GM19043 (cell line): Measurements from ENCODE around the gene SPAG4.
A peak's percentile ranks its signal among the peaks of the same experiment; 100 is the strongest.

Experiments used
- ATAC-seq: cut with Tn5 transposase; IDR thresholded peaks from one replicate; pipeline ENCODE4 v1.9.1; 2021; ENCODE audit warnings: low read depth; ENCODE audit not compliant: unreplicated experiment

SPAG4 gene

DNA sequence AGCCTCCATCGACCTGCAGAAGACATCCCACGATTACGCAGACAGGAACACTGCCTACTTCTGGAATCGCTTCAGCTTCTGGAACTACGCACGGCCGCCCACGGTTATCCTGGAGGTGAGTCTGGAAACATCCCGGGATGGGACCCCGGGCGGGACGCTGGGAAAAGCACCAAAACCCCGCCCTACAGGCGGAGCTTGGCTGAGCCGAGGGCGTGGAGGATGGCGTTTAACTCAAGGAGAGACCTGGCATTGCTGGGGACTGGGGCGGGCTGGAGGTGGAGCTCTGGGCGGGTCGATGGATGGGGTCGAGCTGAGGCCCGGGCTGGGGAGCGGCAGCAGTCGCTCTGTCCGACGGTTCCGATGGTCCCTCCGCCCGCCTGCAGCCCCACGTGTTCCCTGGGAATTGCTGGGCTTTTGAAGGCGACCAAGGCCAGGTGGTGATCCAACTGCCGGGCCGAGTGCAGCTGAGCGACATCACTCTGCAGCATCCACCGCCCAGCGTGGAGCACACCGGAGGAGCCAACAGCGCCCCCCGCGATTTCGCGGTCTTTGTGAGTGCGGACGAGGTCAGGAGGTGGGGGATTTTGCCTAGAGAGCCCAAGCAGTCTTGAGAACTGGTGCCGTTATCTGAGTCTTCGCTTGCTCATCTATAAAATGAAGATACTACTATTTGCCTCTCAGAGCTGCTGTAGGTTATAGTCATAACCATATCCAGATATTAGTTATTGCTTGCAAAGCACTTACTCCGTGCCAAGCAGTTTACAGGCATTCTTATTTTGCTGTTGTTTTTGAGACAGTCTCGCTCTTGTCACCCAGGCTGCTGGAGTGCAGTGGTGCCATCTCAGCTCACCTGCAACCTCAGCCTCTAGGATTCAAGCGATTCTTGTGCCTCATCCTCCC, 3.8 kb downstream of the SPAG4 start:
- peak; percentile 30 for ATAC-seq

DNA sequence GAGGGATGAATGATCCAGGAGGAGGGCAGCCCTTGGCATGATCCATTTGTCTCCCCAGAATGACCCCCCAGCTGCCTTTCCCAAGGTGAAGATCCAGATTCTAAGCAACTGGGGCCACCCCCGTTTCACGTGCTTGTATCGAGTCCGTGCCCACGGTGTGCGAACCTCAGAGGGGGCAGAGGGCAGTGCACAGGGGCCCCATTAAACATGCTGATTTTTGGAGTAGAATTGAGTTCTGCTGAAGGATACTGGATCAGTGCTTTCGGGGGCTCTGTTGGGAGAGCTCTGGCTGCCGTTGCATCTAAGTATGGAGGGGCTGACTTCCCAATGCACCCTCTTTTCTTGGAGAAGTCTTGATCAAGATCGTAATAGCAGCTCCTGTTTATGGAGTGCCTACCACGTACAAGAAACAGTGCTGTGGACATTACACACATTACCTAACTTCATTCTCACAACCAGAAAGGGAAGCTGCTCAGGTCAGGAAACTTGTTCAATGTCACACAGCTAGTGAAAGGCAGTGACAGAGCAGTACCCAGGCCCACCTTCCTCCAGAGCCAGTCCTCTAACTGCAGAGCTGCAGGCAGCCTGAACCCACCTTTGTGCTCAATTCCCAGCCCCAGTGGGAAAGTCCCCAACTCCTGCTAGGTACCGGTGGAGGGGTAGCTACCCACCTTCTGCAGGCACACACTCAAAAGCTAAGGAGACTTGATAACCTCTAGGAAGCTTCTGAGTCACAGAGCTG, 5.4 kb downstream of the SPAG4 start:
- no peak for ATAC-seq

DNA sequence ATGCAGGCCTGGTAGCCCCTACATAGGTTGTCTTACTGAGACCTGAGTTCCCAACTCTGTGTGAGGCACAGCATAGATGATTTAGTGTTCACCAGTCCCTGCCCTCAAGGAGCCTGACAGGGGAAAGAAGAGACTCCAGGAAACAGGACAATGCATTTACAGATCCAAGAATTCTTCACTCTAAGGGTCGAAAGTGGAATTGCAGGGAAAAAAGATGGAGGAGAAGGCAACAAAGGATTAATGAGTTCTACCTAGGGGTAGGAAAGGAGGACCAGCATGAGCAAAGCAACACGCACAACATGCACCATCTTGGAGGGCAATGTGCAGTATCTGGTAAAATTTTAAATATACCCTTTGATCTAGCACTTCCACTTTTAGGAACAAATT, 5.9 kb downstream of the SPAG4 start:
- ATAC-seq, result no peak

DNA sequence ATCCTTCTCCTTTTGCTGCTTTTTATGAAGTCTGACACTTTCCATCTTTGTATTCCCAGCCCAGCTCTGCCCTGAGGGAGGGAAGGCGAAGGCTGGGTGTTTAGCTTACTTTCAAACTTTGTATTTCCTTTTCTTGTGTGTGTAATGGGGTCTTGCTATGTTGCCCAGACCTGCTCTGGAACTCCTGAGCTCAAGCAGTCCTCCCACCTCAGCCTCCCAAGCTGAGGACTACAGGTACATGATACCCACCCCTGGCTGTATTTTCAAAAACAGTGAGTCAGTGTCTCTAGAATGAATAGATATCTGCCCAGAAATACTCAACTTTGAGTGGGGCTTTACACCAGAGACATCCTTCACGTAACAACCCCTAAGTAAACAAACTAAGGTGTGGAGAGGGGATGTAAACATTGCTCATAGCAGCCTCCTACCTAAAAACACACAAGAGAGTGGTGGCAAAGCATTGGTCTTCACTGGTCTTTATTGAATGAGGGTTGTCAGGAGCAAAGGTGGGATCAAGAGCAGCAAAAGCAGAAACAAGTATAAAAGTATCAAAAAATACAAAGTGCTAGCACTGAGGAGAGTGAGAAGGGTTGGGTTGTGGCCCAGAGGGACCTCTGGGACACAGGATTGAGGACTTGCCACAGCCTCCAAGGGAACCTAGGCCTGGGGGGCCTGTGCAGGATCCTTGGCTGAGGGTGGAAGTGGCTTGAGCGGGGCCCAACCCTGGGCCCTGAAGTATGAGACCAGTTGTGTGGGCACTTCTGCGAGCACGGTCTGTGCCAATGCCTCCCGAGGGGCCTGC, 10.2 kb downstream of the SPAG4 start:
- ATAC-seq, result no peak

DNA sequence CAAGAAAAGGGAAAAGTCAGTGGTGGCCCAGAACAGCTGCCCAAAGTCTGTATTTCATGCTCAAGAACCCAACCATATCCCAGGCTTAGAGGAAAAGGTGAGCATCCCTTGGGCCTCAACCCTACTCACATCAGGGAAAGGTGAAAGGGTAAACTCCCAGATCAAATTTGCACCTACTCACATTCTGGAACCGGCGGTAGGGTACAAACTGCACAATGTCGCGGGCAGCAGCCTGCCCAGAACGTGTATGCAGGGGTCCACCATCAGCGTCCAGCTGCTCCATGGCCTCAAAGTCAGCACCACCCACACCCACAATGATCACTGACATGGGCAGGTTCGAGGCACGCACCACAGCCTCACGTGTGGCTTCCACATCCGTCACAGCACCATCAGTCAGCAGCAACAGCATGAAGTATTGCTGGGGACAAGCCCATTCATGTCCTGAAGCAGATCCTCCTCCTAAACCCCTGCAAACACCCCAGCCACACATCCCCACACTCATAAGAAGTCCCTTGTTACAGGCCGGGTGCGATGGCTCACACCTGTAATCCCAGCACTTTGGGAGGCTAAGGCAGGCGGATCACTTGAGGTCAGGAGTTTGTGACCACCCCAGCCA, 10.9 kb downstream of the SPAG4 start:
- no peak for ATAC-seq

DNA sequence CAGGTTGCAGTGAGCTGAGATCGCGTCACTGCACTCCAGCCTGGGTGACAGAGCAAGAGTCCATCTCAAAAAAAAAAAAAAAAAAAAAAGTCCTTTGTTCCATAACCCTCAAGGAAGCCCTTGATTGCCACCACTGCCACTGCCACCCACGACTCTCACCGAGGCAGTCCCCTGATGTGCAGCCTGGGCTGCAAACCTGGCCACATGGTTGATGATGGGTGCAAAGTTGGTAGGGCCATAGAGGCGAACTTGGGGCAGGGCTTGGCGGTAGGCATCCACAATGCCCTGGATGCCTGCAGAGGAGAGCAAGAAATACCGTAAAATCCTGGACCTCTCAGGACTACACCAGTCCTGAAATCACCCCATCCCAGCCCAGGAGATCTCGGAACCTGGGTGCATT, 11.5 kb downstream of the SPAG4 start:
- no peak for ATAC-seq

DNA sequence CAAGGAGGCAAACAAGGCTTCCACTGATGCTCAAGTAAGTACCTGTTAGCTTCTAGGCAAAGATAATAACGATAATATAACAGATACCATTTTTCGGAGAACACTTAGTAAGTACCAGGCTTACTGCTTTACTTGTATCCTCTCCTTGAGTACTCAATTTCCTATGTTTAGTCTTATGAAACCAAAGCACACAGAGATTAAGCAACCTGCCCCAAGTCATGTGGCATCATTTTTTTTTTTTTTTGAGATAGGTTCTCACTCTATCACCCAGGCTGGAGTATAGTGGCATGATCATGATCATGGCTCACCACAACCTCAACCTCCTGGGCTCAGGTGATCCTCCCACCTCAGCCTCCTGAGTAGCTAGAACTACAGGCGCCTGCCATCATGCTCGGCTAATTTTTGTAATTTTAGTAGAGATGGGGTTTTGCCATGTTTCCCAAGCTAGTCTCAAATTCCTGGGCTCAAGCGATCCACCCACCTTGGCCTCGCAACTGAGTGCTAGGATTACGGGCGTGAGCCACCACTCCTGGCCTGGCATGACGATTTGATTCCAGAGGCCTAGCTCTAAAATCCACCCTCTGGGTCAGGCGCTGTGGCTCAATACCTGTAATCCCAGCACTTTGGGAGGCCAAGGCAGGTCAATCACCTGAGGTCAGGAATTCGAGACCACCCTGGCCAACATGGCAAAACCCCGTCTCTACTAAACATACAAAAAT, 14.0 kb downstream of the SPAG4 start:
- no peak for ATAC-seq

DNA sequence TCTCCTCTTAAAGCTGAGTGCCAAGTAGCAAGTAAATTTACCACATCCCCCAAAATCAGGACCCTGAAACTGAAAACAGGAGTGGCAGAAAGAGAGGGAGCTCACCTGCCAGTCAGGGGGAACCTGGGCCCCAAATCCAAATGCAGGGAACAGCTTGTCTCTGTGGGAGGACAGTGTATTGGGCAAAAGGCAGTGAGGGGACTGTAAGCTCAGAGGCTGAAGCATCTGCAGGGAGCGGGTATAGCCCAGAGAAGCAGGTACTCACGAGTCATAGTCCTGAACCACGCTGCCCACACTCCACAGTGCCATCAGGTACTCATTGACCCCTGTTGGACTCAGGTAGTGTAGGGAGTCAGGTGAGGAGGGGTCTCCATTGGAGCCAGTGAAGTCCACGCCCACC, 15.0 kb downstream of the SPAG4 start:
- no peak for ATAC-seq

DNA sequence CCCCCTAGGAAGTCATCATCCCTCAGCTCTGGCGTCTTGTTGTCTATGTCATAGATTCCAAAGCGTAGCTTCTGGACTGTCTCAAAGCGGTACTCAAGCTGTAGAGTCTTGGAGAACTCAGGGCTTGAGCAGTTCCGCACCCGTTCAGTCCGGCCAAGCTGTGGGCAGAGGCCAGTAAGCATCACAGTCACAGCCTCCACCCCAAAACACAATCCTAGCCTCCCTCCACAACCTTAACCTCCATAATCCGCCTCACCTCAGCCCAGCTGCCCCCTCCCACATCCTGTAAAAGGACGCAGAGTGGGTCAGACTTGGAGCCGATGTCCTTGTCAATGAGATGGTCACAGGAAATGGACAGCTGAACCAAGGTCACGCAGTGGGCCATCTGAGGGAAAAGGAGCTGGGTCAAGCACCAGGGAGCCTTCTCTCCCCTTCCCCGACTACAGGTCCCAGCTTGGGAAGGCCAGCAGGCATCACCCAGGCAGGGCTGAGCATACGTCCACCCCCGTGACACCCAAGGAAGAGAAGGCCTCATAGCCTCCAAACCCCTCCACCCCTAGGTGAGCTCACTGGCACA, 17.0 kb downstream of the SPAG4 start:
- ATAC-seq, result no peak

DNA sequence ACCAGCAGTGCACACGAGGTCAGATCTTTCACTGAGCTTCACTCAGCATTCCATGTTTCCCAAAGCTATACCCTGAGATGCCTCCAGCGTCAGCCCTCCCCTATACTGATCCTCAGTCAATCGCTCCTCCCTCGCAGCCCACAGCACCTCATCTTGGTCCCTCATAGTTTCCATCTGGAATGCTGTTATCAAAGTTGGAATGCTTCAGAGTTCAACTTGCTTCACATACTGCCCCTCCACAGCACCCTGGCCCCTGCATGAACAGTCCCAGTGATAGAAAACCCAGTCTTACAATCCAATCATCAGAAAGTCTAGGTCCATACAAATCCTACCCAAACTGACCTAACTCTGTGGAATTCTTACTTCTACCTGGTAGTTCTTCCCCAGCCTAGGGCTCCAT, 20.0 kb downstream of the SPAG4 start:
- ATAC-seq, result no peak

DNA sequence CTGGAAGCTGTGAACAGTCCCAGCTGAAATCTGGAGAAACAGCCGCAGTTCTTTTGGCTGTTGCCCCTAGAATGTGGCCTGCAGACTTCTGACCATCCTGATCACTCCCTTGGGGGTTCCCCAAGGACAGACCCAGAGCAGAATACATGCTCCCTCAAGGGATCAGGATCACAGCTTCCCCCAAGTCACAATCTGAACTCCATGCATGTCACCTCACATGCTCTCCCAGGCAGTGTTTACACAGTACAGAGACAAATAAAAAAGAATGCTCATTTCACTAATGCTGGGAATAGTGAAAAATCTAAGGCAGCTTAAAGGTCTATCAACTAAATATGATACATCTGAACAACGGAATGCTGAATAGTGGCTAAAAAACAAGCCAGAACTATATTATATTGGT, 20.5 kb downstream of the SPAG4 start:
- no peak for ATAC-seq

DNA sequence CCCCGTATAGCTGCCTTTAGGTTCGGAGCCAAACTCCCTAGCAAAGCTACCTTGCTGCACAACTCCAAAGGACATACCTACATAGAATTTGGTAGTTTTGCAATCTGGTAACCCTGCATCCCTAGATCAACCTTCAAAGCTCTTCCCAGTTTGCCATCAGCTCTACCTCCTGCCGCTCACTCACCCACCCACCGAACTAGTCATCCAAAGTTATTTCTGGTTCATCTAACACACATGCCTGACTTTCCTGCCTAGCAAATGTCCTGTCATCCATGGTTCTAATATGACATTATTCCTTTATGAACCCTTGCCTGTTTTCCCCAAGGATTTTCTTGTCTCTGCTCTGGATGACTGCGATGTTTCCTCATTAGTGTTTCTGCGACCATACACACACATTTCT, 21.6 kb downstream of the SPAG4 start:
- ATAC-seq, result no peak

DNA sequence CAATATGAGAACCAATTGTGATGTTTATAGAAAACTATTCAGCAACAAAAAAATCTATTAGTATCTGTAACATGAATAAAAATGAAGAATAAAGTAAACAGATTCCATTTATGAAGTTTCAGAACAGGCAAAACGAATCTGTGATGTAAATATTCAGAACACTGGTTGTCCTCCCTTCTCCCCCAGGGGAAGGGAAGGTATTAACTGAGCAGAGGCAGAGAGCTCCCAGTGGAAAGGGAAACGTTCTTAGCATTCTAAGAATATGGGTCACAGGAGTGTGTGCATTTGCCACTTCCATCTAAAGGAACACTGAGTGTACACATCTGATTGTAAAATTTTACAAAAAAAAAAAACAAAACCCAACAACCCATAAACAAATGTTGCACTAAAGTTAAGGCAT, 23.1 kb downstream of the SPAG4 start:
- ATAC-seq, result no peak

DNA sequence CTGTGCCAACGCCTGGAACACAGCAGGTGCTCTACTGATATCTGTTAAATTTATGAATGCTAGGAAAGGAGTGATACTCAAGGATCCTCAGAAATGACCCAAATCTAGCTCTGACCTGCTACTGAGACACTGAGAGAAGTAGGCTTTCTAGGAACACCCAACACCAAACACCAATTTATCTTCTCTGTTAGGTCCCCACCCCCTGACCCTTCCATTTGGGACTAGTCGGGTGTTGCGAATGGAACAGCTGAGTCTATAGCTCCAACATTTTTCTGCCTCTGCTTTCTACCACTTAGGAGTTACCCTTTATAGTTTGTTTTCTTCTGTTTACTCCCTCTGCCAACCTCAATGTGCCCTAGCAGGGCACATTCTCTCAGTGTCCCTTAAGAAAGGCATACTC, 25.1 kb downstream of the SPAG4 start:
- no peak for ATAC-seq

DNA sequence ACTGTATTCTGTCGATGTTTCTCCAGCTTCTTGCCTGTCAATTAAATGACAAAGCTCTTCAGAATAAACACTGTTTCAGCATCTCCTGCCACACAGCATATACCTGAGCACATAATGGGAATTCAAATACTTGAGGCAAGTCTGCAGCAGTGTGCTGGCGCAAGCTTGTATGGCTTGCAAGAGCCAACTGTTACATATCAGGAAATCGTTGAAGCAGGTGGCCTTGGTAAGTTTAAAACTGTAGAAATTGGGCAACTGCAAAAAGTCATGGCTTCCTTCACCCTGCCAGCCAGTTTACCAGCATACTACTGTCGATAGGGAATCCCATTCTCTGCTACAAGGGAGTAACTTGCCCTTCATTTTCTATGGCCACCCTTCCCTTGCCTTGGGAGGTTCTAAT, 26.1 kb downstream of the SPAG4 start:
- ATAC-seq, result no peak

DNA sequence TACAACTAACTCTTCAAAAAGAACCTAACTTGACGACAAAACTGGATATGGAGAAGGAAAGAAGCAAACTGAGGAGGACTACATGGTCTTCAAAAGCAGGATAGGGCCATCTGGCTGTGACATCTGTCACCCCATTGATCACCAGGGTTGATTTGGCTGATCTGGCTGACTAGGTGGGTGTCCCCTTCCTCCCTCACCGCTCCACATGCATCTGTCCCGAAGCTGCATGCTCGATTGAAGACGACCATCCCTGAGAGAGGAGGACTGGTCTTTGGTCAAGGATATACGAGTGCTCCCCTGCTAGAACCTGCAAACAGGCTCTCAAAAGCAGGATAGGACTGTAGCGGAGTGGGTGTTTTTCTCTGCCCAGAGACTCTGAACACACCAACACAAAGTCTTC, 27.4 kb downstream of the SPAG4 start:
- no peak for ATAC-seq

DNA sequence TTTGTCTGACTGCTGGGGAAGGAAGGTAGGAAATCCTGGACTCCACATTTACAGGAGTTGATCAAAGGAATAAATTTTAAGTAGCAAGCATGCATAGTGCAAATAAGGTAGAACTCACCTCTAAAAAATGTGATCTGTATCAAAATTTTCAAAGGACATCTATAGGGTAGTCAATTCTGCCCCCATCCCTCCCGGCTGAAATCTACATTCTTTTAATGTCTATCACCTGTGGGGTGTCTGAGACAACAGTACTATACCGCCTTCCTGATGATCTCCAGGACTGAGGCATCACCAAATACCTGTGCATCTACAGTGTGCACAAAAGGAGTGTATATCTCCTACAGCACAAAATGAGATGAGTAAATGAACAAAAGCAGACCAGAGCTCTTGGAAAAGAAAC, 29.2 kb downstream of the SPAG4 start:
- ATAC-seq, result no peak

DNA sequence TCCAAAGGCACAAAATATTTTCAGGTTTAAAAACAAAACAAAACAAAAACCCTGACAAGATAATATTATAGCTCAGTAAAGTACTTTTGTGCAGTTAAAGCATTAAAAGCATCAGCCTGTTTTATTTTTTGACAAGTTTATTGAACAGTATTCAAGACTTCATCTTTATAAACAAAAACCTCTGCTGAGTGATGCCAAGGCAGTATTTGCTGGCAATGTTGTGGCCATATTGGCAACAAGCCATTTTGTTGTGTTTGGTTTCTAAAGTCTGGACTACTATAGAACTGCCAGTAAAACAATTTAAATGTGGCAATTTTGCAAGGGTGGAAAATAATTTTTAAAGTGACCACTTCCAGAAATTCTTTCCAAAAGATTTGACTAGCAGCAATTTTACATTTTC, 33.2 kb downstream of the SPAG4 start:
- ATAC-seq, result no peak

DNA sequence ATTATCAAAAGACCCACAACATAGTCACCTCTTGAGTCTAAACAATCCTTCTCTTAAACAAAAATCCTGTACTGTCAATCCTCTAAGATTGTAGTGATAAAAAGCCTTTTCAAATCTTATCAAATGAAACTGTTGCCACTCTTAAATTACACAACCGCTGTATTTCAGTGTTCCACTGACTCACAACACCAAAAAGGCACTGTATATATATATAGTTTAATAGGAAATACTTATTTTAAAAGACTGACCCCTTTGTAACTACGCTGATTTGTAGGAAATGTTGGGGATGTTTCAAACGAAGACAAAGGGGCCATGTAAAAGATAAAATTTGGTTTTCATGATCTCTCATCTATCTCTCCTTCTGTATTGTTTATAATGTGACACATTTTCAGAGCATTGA, 35.0 kb downstream of the SPAG4 start:
- ATAC-seq, result no peak

DNA sequence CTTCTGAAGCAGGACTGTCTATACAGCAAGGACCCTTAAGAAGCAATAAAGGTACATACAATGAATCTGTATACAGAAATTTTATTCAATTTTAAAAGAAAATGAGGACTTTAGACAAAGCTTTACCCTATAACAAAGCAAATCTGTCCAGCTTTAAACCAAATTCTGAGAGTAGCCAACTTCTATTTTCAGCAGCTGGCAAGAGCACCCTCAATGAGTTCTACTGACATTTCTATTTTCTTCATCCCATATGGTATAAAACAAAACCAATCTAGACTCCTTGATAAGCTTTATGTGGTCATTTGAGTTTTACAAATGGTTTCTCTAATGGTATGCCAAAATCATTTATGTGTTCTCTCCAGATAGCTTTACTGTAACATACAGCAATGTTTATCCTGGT, 36.3 kb downstream of the SPAG4 start:
- no peak for ATAC-seq
